GM13976 (cell line): Measurements from ENCODE around the gene TRPM5.

ENCODE experiments used
- DNase-seq: peaks from one replicate; pipeline ENCODE4 v3.0.0; 2012; ENCODE audit warnings: low spot score
- in situ Hi-C: fragments of 300-500 bp; cut with MboI; formaldehyde crosslinking; loops from one replicate; pipeline ENCODE4 v1.12.0; 2022; ENCODE audit warnings: low sequenced_read_pairs, mixed read lengths, inconsistent platforms; ENCODE audit not compliant: unreplicated experiment
- TF ChIP-seq, protein P1 (sequence below): IDR thresholded peaks from 2 replicates; pipeline ENCODE4 v1.5.1; 2012; ENCODE audit warnings: borderline replicate concordance, mild to moderate bottlenecking; ENCODE audit not compliant: insufficient read depth; ENCODE audit errors: extremely low read depth, missing control alignments, control extremely low read depth

Gene TRPM5

DNA sequence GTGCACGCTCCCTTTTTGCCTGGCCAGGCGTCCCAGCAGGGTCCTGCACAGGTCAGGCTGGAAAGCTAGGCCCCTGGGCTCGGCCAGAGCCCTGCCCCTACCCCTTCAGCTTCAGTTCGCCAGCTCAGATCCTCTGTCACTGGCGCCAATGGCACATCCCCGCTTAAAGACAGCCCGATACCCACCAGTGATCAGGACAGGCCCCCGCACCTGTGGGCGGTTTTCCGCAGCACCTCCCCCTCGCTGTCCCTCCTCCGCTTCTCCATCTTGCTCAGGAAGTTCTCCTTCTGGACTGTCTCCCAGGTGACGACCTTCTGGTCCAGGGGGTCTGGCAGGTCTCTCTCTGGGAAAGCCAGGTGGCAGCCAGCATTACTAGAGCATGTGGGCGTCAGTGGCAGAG is 37.9 kb downstream of the TRPM5 start:
- no peak for DNase-seq
- TF ChIP-seq, protein P1, sequence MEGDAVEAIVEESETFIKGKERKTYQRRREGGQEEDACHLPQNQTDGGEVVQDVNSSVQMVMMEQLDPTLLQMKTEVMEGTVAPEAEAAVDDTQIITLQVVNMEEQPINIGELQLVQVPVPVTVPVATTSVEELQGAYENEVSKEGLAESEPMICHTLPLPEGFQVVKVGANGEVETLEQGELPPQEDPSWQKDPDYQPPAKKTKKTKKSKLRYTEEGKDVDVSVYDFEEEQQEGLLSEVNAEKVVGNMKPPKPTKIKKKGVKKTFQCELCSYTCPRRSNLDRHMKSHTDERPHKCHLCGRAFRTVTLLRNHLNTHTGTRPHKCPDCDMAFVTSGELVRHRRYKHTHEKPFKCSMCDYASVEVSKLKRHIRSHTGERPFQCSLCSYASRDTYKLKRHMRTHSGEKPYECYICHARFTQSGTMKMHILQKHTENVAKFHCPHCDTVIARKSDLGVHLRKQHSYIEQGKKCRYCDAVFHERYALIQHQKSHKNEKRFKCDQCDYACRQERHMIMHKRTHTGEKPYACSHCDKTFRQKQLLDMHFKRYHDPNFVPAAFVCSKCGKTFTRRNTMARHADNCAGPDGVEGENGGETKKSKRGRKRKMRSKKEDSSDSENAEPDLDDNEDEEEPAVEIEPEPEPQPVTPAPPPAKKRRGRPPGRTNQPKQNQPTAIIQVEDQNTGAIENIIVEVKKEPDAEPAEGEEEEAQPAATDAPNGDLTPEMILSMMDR = no peak
- in situ Hi-C loops = no loop called here

DNA sequence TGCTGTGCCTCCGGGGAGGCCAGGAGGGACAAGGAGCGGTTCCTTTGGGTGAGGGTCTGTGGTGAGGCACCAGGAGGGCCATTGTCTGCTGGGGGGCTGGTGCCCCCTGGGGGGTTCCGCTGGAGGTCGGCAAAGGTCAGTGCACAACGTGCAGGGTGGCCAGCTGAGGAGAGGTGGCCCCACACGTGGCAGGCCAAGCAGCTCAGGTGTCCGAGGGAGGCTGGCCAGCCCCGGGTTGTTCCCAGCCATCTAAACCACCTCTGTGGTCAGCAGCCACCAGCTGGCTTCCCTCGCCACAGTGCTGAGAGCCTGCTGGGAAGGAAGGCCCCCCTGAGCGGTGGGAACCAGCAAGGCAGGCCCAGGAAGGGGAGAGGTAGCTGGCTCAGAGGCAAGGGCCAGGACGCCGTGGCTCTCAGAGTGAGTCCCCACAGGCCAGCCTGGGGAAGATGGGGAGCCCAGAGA is 39.5 kb downstream of the TRPM5 start:
- no peak for DNase-seq
- TF ChIP-seq, protein P1 = no peak
- in situ Hi-C loops = no loop called here

DNA sequence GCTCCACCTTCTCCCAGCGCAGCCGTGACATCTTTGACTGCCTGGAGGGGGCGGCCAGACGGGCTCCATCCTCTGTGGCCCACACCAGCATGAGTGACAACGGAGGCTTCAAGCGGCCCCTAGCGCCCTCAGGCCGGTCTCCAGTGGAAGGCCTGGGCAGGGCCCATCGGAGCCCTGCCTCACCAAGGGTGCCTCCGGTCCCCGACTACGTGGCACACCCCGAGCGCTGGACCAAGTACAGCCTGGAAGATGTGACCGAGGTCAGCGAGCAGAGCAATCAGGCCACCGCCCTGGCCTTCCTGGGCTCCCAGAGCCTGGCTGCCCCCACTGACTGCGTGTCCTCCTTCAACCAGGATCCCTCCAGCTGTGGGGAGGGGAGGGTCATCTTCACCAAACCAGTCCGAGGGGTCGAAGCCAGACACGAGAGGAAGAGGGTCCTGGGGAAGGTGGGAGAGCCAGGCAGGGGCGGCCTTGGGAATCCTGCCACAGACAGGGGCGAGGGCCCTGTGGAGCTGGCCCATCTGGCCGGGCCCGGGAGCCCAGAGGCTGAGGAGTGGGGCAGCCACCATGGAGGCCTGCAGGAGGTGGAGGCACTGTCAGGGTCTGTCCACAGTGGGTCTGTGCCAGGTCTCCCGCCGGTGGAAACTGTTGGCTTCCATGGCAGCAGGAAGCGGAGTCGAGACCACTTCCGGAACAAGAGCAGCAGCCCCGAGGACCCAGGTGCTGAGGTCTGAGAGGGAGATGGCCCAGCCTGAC is 41.2 kb downstream of the TRPM5 start:
- TF ChIP-seq, protein P1 = no peak
- in situ Hi-C loops = no loop called here
- no peak for DNase-seq

DNA sequence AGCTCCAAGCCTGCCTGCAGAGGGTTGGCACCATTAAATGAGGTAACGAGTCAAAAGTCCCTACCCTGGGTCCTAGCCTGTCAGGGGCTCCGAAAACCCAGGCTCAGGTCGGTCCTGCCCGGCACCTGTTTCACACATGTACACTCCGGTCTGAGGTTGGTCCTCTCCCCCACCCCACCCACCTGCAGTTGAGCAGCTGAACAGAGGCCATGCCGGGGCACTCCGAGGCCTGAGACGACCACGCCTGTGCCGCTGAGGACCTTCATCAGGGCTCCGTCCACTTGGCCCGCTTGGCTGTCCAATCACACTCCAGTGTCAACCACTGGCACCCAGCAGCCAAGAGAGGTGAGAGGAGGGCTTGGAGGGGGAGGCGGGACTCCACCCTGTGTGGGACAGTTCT is 42.2 kb downstream of the TRPM5 start:
- TF ChIP-seq, protein P1 = no peak
- no peak for DNase-seq
- in situ Hi-C loops = no loop called here

DNA sequence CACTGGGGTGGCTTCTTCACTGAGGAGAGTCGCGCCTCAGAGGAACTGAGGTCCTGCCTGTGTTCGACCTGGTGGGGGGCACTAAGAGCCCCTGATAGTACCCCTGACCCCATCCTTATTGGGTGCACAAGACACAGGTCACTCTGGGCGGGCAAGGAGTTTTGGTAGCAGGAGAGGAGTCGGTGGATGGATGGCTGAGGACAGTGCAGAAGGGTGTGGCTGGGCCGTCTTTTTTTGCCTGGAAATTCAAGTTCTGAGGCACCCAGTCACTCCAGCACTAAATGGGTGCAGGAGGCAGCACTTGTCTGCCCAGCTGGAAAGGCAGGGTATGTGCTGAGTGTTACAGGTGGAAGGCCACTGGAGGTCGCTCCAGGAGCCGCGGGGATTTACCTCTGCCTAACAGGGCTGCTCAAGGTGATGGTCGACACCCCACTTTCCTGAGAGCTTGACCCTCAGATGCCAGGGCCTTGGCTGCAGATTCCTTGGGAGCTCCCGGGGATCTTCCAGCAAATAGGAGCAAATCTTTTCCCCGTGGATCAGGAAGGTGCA is 42.8 kb downstream of the TRPM5 start:
- DNase-seq = no peak
- in situ Hi-C loops = no loop called here
- TF ChIP-seq, protein P1 = no peak

DNA sequence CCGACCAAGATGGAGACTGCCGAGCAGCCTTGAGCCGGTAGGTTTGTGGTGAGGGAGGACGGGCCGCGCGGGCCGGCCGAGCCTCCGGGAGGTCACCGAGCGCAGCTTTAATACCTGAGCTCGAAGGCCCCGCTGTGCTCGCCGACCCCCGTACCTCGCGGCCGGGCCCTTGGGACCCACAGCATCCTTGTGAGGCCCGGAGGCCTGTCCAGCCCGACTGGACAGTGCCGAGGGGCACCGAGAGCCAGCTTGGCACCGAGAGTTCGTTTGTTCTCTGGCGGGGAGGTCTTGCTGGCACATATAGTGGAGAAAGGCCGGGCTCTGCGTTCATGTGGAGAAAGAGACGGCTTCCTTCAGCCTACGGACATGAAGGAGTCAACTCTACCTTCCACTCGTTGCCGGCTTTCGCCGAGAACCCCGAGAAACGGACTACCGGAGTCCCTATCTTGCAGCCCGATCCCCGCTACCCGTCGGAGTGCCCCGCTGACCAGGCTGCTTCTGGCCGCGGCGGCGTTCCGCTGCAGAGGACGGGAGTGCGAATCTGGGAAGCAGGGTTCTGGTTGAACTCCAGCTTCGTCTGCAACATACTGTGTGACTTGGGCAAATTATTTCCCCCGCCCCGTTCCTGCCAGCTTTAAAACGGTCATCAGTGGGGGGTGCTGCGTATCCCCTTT is 43.4 kb downstream of the TRPM5 start:
- DNase-seq = no peak
- TF ChIP-seq, protein P1 = no peak
- in situ Hi-C loops = no loop called here
